Keratinocyte (primary cell): ENCODE results near the gene NR1H2. TPM values are rescaled to one million over a fixed set of nuclear protein-coding genes. Genes with fewer than 3 reads are reported as not detected.

ENCODE experiments used
- DNase-seq: peaks from one replicate; pipeline ENCODE4 v3.0.0-alpha.2; 2011; ENCODE audit warnings: low read depth, missing footprints, low spot score
- FAIRE-seq: peaks from 2 replicates; lab custom pipeline; 2011; peaks lifted over from hg19 to GRCh38; lab: Jason Lieb, UNC
- H2AFZ ChIP-seq: 2 replicates; pipeline ENCODE4 v1.6.0; 2012; ENCODE audit warnings: low read length, control low read depth, inconsistent platforms; ENCODE audit not compliant: control insufficient read depth
- H3K27ac ChIP-seq: 2 replicates; pipeline ENCODE4 v1.5.1; 2011; ENCODE audit warnings: low read length; ENCODE audit not compliant: control insufficient read depth, insufficient read depth
- H3K27me3 ChIP-seq: 3 replicates; pipeline ENCODE4 v1.6.0; 2011; ENCODE audit warnings: low read length; ENCODE audit not compliant: control insufficient read depth, insufficient read depth; ENCODE audit errors: extremely low read depth
- H3K36me3 ChIP-seq, 2 experiments: 2 replicates in 1 of 2; 3 replicates in 1 of 2; pipeline ENCODE4 v1.5.1; 2011; ENCODE audit warnings: low read length in 2 of 2, mild to moderate bottlenecking in 1 of 2; ENCODE audit not compliant: control insufficient read depth in 2 of 2, insufficient read depth in 2 of 2; ENCODE audit errors: extremely low read depth in 1 of 2
- H3K4me1 ChIP-seq: 3 replicates; pipeline ENCODE4 v1.5.1; 2011; ENCODE audit warnings: low read length; ENCODE audit not compliant: control insufficient read depth, insufficient read depth; ENCODE audit errors: extremely low read depth
- H3K4me2 ChIP-seq: 3 replicates; pipeline ENCODE4 v1.6.0; 2011; ENCODE audit warnings: low read depth, low read length; ENCODE audit not compliant: control insufficient read depth, insufficient read depth; ENCODE audit errors: extremely low read depth
- H3K4me3 ChIP-seq, 3 experiments: fragments of 200-600 bp in 1 of 3; sonication (generic) in 1 of 3; 2 replicates in 2 of 3; 3 replicates in 1 of 3; pipeline ENCODE4 v1.5.1; 2011 to 2016; ENCODE audit warnings: low read length in 3 of 3, mild to moderate bottlenecking in 3 of 3, control low read depth in 2 of 3, inconsistent platforms in 1 of 3, low read depth in 1 of 3, mixed read lengths in 1 of 3, mixed run types in 1 of 3, moderate library complexity in 1 of 3; ENCODE audit not compliant: control insufficient read depth in 2 of 3, insufficient read depth in 2 of 3; ENCODE audit errors: extremely low read depth in 1 of 3
- H3K79me2 ChIP-seq: 2 replicates; pipeline ENCODE4 v1.6.0; 2012; ENCODE audit warnings: low read length; ENCODE audit not compliant: control insufficient read depth, insufficient read depth
- H3K9ac ChIP-seq: 3 replicates; pipeline ENCODE4 v1.6.0; 2011; ENCODE audit warnings: low read length; ENCODE audit not compliant: control insufficient read depth, insufficient read depth; ENCODE audit errors: extremely low read depth
- H3K9me1 ChIP-seq: 3 replicates; pipeline ENCODE4 v1.6.0; 2011; ENCODE audit warnings: low read length; ENCODE audit not compliant: control insufficient read depth, insufficient read depth; ENCODE audit errors: extremely low read depth
- H3K9me3 ChIP-seq: 2 replicates; pipeline ENCODE4 v1.5.1; 2012; ENCODE audit warnings: low read depth, low read length; ENCODE audit not compliant: control insufficient read depth
- H4K20me1 ChIP-seq: 3 replicates; pipeline ENCODE4 v1.6.0; 2011; ENCODE audit warnings: low read length; ENCODE audit not compliant: control insufficient read depth, insufficient read depth; ENCODE audit errors: extremely low read depth
- CTCF ChIP-seq, 3 experiments: IDR thresholded peaks in 1 of 3; conservative IDR thresholded peaks in 1 of 3; optimal IDR thresholded peaks in 1 of 3; 2 replicates in 2 of 3; 3 replicates in 1 of 3; pipeline versions ENCODE3 to v1.5.1; 2011; ENCODE audit warnings: low read length in 3 of 3, mild to moderate bottlenecking in 3 of 3, moderate library complexity in 2 of 3, control low read depth in 1 of 3, inconsistent platforms in 1 of 3; ENCODE audit not compliant: insufficient read depth in 2 of 3; ENCODE audit errors: extremely low read depth in 1 of 3
- EZH2 ChIP-seq: IDR thresholded peaks from one replicate; pipeline ENCODE4 v1.6.1; 2012; ENCODE audit warnings: inconsistent platforms, mild to moderate bottlenecking, low read length, moderate library complexity
- dilution Hi-C: fragments of 300-500 bp; cut with MboI; formaldehyde crosslinking; loops from one replicate; pipeline ENCODE4 v1.7.0; 2020; ENCODE audit warnings: low sequenced_read_pairs; ENCODE audit not compliant: extremely low pct_ligation_motif_present
- polyA plus RNA-seq, 5 experiments: library from polyadenylated mRNA; depleted of rRNA in 3 of 5; stranded (reverse) in 3 of 5; stranded (forward) in 1 of 5; unstranded in 1 of 5; fragments of >200 nt; gene quantifications; 1 replicate in 1 of 5; 2 replicates in 3 of 5; 3 replicates in 1 of 5; pipeline versions ENCODE4 v1.2.1 to v1.2.3, GENCODE V29; 2011 to 2012; ENCODE audit warnings: missing spikeins in 2 of 5, low read depth in 1 of 5, low replicate concordance in 1 of 5

NR1H2 gene
- polyA plus RNA-seq, 1 donor (not counting 4 experiments of a cell fraction or from before 2014, with no cell fraction given) = 19.5 TPM

- H3K36me3 ChIP-seq = no peaks in the 10 kb centered on the region
- no peak overlapping the region for H3K9ac ChIP-seq
- H3K4me3 ChIP-seq = no peak overlapping the region
- DNase-seq (no peak), FAIRE-seq (no peak)
- H3K27me3 ChIP-seq = peaks cover 59% of the 10 kb centered on the region
- H3K9me3 ChIP-seq = peaks cover 12% of the 10 kb centered on the region
- H3K27ac ChIP-seq = no peak overlapping the region
- no peak overlapping the region for H2AFZ ChIP-seq
- no peaks in the 10 kb centered on the region for H3K9me1 ChIP-seq
- no peaks in the 10 kb centered on the region for H3K79me2 ChIP-seq
- peaks cover 3% of the 10 kb centered on the region for H3K4me1 ChIP-seq
- TF ChIP-seq CTCF (optimal IDR thresholded peaks at IDR 0.05 in 1 of 3, IDR thresholded peaks at IDR 0.05 in 1 of 3, conservative IDR thresholded peaks at IDR 0.05 in 1 of 3; ENCODE audit: extremely low read depth in 1 of 3, insufficient read depth in 2 of 3, low read length in 3 of 3) (no peak), EZH2 (no peak)
- dilution Hi-C loops = no loop called here
- H3K4me2 ChIP-seq = no peak overlapping the region
- H4K20me1 ChIP-seq = no peaks in the 10 kb centered on the region
Measured at GRCh38 chr19:50331994-50332243, 44.3 kb upstream of the NR1H2 start.

- no peak overlapping the region for H2AFZ ChIP-seq
- peaks cover 12% of the 10 kb centered on the region for H3K9me3 ChIP-seq
- H4K20me1 ChIP-seq = no peaks in the 10 kb centered on the region
- no peaks in the 10 kb centered on the region for H3K9me1 ChIP-seq
- no peak overlapping the region for H3K9ac ChIP-seq
- dilution Hi-C loops = no loop called here
- H3K36me3 ChIP-seq = no peaks in the 10 kb centered on the region
- TF ChIP-seq CTCF (optimal IDR thresholded peaks at IDR 0.05 in 1 of 3, IDR thresholded peaks at IDR 0.05 in 1 of 3, conservative IDR thresholded peaks at IDR 0.05 in 1 of 3; ENCODE audit: extremely low read depth in 1 of 3, insufficient read depth in 2 of 3, low read length in 3 of 3) (no peak), EZH2 (no peak)
- no peak overlapping the region for H3K4me2 ChIP-seq
- H3K27me3 ChIP-seq = peaks cover 54% of the 10 kb centered on the region
- no peak overlapping the region for H3K27ac ChIP-seq
- peaks cover 3% of the 10 kb centered on the region for H3K4me1 ChIP-seq
- H3K4me3 ChIP-seq = peak overlapping the region in 1 of 3 experiments; percentile 30
- FAIRE-seq = no peak
- DNase-seq = no peak
- H3K79me2 ChIP-seq = no peaks in the 10 kb centered on the region
Measured at GRCh38 chr19:50332244-50333038, 43.8 kb upstream of the NR1H2 start.
